ENCODE data around the gene GPR18. TPM values are rescaled to one million over a fixed set of nuclear protein-coding genes. Genes with fewer than 3 reads are reported as not detected.
A peak's percentile ranks its signal among the peaks of the same experiment; 100 is the strongest.

Gene GPR18
- total and polyA plus RNA-seq, 4 donors: 0.21 to 1.3 (median 0.42) TPM

DNA sequence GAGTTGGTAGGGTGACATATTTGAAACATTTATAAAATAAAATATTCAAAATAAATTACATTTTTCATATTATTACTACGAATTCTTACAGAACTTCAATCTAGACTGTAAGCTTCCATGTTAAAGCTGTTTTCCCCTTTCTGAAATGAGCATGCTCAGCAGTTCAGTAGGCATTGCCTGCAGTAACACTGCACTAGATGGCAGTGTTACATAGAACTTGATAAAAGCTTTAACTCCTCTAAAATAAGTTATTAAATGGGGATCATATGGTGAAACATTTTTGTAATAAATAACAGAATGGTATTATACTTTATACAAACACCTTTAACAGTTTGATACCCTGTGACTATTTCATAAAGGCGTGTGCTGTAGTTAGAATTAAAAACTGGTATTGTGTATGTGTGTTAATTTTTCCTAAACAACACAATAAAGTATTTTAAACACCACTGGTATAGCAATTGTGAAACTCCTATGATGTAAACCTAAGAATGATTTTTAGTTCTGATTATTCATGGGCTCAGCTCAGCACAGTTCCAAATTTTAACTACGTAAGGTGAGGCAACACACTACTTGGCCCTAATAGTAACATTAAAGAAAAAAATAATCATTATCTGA lies 11.6 kb upstream of the GPR18 start:
- DNase-seq: peak; percentile 32 to 84 (median 78)
- WGBS, 2 donors: 61% methylated on average over 3 of the region's 3 CpGs
- Histone ChIP-seq H3K9me3 (ENCODE audit: control insufficient read depth in 4 of 4, insufficient read depth in 3 of 4, low read length in 3 of 4) (peaks cover 0 to 7% (median under 1%) of the 10 kb centered on the region in 4 donors), H3K27me3 (ENCODE audit: control insufficient read depth in 3 of 3, insufficient read depth in 3 of 3, low read length in 2 of 3) (no peaks in the 10 kb centered on the region), H3K9ac (ENCODE audit: insufficient read depth in 1 of 2, low read length in 2 of 2) (no peak overlapping the region), H3K27ac (ENCODE audit: low read depth in 1 of 2, low read length in 1 of 2) (no peak overlapping the region), H3K4me3 (no peak overlapping the region), H3K36me3 (ENCODE audit: control insufficient read depth in 4 of 4, insufficient read depth in 4 of 4, low read length in 4 of 4) (peaks cover 0 to 5% (median 2%) of the 10 kb centered on the region in 4 donors), H3K4me1 (ENCODE audit: control insufficient read depth in 5 of 5, insufficient read depth in 5 of 5, low read length in 5 of 5) (peaks cover 0 to 2% (median 0%) of the 10 kb centered on the region in 5 donors)
- TF ChIP-seq, protein P1, sequence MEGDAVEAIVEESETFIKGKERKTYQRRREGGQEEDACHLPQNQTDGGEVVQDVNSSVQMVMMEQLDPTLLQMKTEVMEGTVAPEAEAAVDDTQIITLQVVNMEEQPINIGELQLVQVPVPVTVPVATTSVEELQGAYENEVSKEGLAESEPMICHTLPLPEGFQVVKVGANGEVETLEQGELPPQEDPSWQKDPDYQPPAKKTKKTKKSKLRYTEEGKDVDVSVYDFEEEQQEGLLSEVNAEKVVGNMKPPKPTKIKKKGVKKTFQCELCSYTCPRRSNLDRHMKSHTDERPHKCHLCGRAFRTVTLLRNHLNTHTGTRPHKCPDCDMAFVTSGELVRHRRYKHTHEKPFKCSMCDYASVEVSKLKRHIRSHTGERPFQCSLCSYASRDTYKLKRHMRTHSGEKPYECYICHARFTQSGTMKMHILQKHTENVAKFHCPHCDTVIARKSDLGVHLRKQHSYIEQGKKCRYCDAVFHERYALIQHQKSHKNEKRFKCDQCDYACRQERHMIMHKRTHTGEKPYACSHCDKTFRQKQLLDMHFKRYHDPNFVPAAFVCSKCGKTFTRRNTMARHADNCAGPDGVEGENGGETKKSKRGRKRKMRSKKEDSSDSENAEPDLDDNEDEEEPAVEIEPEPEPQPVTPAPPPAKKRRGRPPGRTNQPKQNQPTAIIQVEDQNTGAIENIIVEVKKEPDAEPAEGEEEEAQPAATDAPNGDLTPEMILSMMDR (IDR thresholded peaks at IDR 0.05; ENCODE audit: control extremely low read depth, extremely low read depth): peak; percentile 69
- ATAC-seq (ENCODE audit: insufficient read depth, low FRiP score): peak; percentile 62

DNA sequence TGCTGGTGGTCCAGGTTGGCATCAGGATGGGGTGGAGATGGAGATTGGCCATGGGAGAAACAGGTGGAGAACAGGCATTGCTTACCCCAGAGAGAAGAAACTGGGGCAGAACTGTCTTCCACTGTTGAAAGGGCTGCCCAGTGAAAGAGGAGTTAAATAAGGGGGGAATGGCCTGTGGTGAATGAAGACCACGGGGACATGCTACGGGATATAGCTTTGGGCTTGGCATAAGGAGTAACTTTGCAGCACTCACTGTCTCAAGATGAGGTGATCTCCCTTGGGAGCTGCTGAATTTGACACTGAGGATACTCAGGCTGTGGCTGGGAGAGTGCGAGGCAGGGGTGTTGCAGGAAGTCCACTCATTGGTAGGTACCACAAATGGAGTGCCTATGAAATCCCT lies 10.6 kb upstream of the GPR18 start:
- no peaks in the 10 kb centered on the region for H3K27me3 ChIP-seq (ENCODE audit: control insufficient read depth in 3 of 3, insufficient read depth in 3 of 3, low read length in 2 of 3)
- H3K27ac ChIP-seq (ENCODE audit: low read depth in 1 of 2, low read length in 1 of 2): no peak overlapping the region
- H3K36me3 ChIP-seq (ENCODE audit: control insufficient read depth in 4 of 4, insufficient read depth in 4 of 4, low read length in 4 of 4): peaks cover 0 to 5% (median 2%) of the 10 kb centered on the region in 4 donors
- H3K9me3 ChIP-seq (ENCODE audit: control insufficient read depth in 4 of 4, insufficient read depth in 3 of 4, low read length in 3 of 4): peaks cover 0 to 7% (median under 1%) of the 10 kb centered on the region in 4 donors
- H3K4me1 ChIP-seq (ENCODE audit: control insufficient read depth in 5 of 5, insufficient read depth in 5 of 5, low read length in 5 of 5): peaks cover 0 to 2% (median 0%) of the 10 kb centered on the region in 5 donors
- TF ChIP-seq, protein P1 (IDR thresholded peaks at IDR 0.05; ENCODE audit: control extremely low read depth, extremely low read depth): no peak
- WGBS, 2 donors: 91 to 93% methylated on average over 3 of the region's 3 CpGs
- no peak for DNase-seq
- no peak overlapping the region for H3K9ac ChIP-seq (ENCODE audit: insufficient read depth in 1 of 2, low read length in 2 of 2)
- ATAC-seq (ENCODE audit: insufficient read depth, low FRiP score): no peak
- no peak overlapping the region for H3K4me3 ChIP-seq

DNA sequence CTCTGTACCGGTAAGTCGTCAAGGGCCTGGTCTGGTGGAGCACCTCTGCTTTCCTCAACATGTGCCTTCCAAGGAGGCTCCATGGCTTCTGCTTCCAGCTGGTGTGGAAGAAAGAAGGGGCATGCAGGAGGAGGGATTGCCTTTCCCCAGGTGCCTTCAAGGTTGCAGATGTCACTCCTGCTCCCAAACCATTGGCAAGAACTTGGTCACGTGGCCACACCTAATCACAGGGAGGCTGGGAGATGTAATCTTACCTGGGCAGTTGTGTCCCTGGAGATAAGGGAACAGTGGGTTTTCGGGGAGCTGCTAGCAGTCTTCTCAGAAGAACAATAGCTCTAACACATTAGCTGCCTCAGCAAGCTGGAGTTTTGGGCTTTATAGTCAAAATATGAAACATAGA lies 9.7 kb upstream of the GPR18 start:
- no peak overlapping the region for H3K9ac ChIP-seq (ENCODE audit: insufficient read depth in 1 of 2, low read length in 2 of 2)
- TF ChIP-seq, protein P1 (IDR thresholded peaks at IDR 0.05; ENCODE audit: control extremely low read depth, extremely low read depth): no peak
- WGBS, 2 donors: 94 to 95% methylated on average over 4 of the region's 4 CpGs
- H3K27me3 ChIP-seq (ENCODE audit: control insufficient read depth in 3 of 3, insufficient read depth in 3 of 3, low read length in 2 of 3): no peaks in the 10 kb centered on the region
- peaks cover 0 to 7% (median under 1%) of the 10 kb centered on the region in 4 donors for H3K9me3 ChIP-seq (ENCODE audit: control insufficient read depth in 4 of 4, insufficient read depth in 3 of 4, low read length in 3 of 4)
- peaks cover 0 to 5% (median 2%) of the 10 kb centered on the region in 4 donors for H3K36me3 ChIP-seq (ENCODE audit: control insufficient read depth in 4 of 4, insufficient read depth in 4 of 4, low read length in 4 of 4)
- no peak overlapping the region for H3K27ac ChIP-seq (ENCODE audit: low read depth in 1 of 2, low read length in 1 of 2)
- ATAC-seq (ENCODE audit: insufficient read depth, low FRiP score) (no peak), DNase-seq (no peak)
- H3K4me1 ChIP-seq (ENCODE audit: control insufficient read depth in 5 of 5, insufficient read depth in 5 of 5, low read length in 5 of 5): peaks cover 0 to 5% (median 2%) of the 10 kb centered on the region in 5 donors
- H3K4me3 ChIP-seq: no peak overlapping the region
